Measurements from ENCODE around the gene KLHDC7B.

KLHDC7B gene

GRCh38 chr22:50576070-50576469 is 30.4 kb downstream of the KLHDC7B start:
- peak; percentile 12 for DNase-seq
- H3K36me3 ChIP-seq (replicated peaks): no peaks in the 10 kb centered on the region
- in situ Hi-C loops (cut with HindIII; ENCODE audit: low pct_ligation_motif_present, low sequenced_read_pairs): no loop called here
- H3K27ac ChIP-seq: no peak overlapping the region
- no peaks in the 10 kb centered on the region for H3K27me3 ChIP-seq (replicated peaks)
- H3K4me3 ChIP-seq (ENCODE audit: low read depth, low read length): no peak overlapping the region
- TF ChIP-seq CTCF (IDR thresholded peaks at IDR 0.05; ENCODE audit: low read depth, low read length, missing control alignments): peak; percentile 67

- no peak for DNase-seq
- TF ChIP-seq CTCF (IDR thresholded peaks at IDR 0.05; ENCODE audit: low read depth, low read length, missing control alignments): no peak
- H3K27ac ChIP-seq: no peak overlapping the region
- H3K36me3 ChIP-seq (replicated peaks): no peaks in the 10 kb centered on the region
- no peak overlapping the region for H3K4me3 ChIP-seq (ENCODE audit: low read depth, low read length)
- no peaks in the 10 kb centered on the region for H3K27me3 ChIP-seq (replicated peaks)
- in situ Hi-C loops (cut with HindIII; ENCODE audit: low pct_ligation_motif_present, low sequenced_read_pairs): no loop called here
Measured at GRCh38 chr22:50576806-50577696, 31.4 kb downstream of the KLHDC7B start.

GRCh38 chr22:50577697-50577986 is 31.9 kb downstream of the KLHDC7B start:
- DNase-seq: no peak
- H3K27ac ChIP-seq: no peak overlapping the region
- no peak overlapping the region for H3K4me3 ChIP-seq (ENCODE audit: low read depth, low read length)
- in situ Hi-C loops (cut with HindIII; ENCODE audit: low pct_ligation_motif_present, low sequenced_read_pairs): no loop called here
- TF ChIP-seq CTCF (IDR thresholded peaks at IDR 0.05; ENCODE audit: low read depth, low read length, missing control alignments): no peak
- no peaks in the 10 kb centered on the region for H3K27me3 ChIP-seq (replicated peaks)
- no peaks in the 10 kb centered on the region for H3K36me3 ChIP-seq (replicated peaks)

GRCh38 chr22:50577987-50578775 is 32.5 kb downstream of the KLHDC7B start, which contains the start of gene CPT1B:
Gene CPT1B, minus strand, starts transcription at chr22:50578427. Its CDS starts 512 bp downstream, at chr22:50577915.
- no peaks in the 10 kb centered on the region for H3K36me3 ChIP-seq (replicated peaks)
- peak; percentile 20 for TF ChIP-seq CTCF (IDR thresholded peaks at IDR 0.05; ENCODE audit: low read depth, low read length, missing control alignments)
- in situ Hi-C loops (cut with HindIII; ENCODE audit: low pct_ligation_motif_present, low sequenced_read_pairs): no loop called here
- H3K4me3 ChIP-seq (ENCODE audit: low read depth, low read length): no peak within 1 kb of the TSS
- no peak for DNase-seq
- no peak within 1 kb of the TSS for H3K27ac ChIP-seq
- no peaks in the 10 kb centered on the region for H3K27me3 ChIP-seq (replicated peaks)

GRCh38 chr22:50578776-50579310 is 33.1 kb downstream of the KLHDC7B start:
- H3K27ac ChIP-seq: no peak overlapping the region
- no peak for TF ChIP-seq CTCF (IDR thresholded peaks at IDR 0.05; ENCODE audit: low read depth, low read length, missing control alignments)
- H3K4me3 ChIP-seq (ENCODE audit: low read depth, low read length): no peak overlapping the region
- in situ Hi-C loops (cut with HindIII; ENCODE audit: low pct_ligation_motif_present, low sequenced_read_pairs): no loop called here
- H3K36me3 ChIP-seq (replicated peaks): no peaks in the 10 kb centered on the region
- no peak for DNase-seq
- no peaks in the 10 kb centered on the region for H3K27me3 ChIP-seq (replicated peaks)
